Ovary (tissue), 9 donors: ENCODE results near the gene SPDYE6. TPM values are rescaled to one million over a fixed set of nuclear protein-coding genes. Genes with fewer than 3 reads are reported as not detected.

Source experiments
- DNase-seq, 5 donors: peaks; one replicate each; pipeline ENCODE4 v3.0.0-alpha.2; 2019 to 2020
- H3K27ac ChIP-seq, 2 donors: fragments of 200-600 bp; one replicate each; pipeline versions ENCODE4 v1.5.1 to v1.8.0; 2019 to 2022
- H3K27me3 ChIP-seq: fragments of 200-600 bp; one replicate; pipeline ENCODE4 v1.8.0; 2022
- H3K36me3 ChIP-seq: fragments of 200-600 bp; sonication (generic); one replicate; pipeline ENCODE4 v1.5.1; 2019
- H3K4me1 ChIP-seq: one replicate; pipeline ENCODE4 v1.8.1; 2013; ENCODE audit warnings: mild to moderate bottlenecking, moderate library complexity; ENCODE audit not compliant: insufficient read depth
- H3K4me3 ChIP-seq: fragments of 200-600 bp; sonication (generic); one replicate; pipeline ENCODE4 v1.5.1; 2017
- H3K9me3 ChIP-seq, 2 donors: fragments of 200-600 bp in 1 of 2; sonication (generic) in 1 of 2; one replicate each; pipeline versions ENCODE4 v1.5.1 to v1.8.1; 2013 to 2019; ENCODE audit warnings: mild to moderate bottlenecking in 1 of 2, moderate library complexity in 1 of 2
- CTCF ChIP-seq, 3 donors: fragments of 450-650 bp in 2 of 3; fragments of 200-600 bp in 1 of 3; IDR thresholded peaks; one replicate each; pipeline versions ENCODE4 v1.5.1 to v1.8.0; 2016 to 2022; ENCODE audit warnings: antibody characterized with exemption in 3 of 3, mild to moderate bottlenecking in 1 of 3
- EP300 ChIP-seq: sonication (generic); formaldehyde crosslinking; IDR thresholded peaks from one replicate; pipeline ENCODE4 v1.6.1; 2017; ENCODE audit warnings: antibody characterized with exemption
- POLR2A ChIP-seq: fragments of 450-650 bp; IDR thresholded peaks from one replicate; pipeline ENCODE4 v1.6.1; 2017; ENCODE audit warnings: antibody characterized with exemption, mild to moderate bottlenecking, moderate library complexity
- WGBS, 3 donors: extraction: QIAGEN DNeasy Blood & Tissue Kit in 1 of 3; methylation state at CpG; one replicate each; pipeline versions ENCODE4 v1.1.5 to v1.1.7; 2013 to 2017; 5-methylcytosine and 5-hydroxymethylcytosine counted together
- intact Hi-C, 4 donors: fragments of 100-400 bp; cut with DNase I; formaldehyde crosslinking; loops; one replicate each; pipeline versions ENCODE4 v1.11.0 to v1.15.1; 2022 to 2023
- polyA plus RNA-seq, 2 donors: library from polyadenylated mRNA; stranded (reverse); fragments of 200-250 nt in 1 of 2; fragments of 350-450 nt in 1 of 2; fragmentation: Illumina TruSeq in 1 of 2; extraction: RNeasy Lipid Tissue Mini Kit (QIAGEN cat#74804) in 1 of 2; gene quantifications; one replicate each; pipeline ENCODE4 v1.2.3, GENCODE V29; 2013 to 2014
- total RNA-seq, 7 donors: library from RNA; depleted of rRNA in 2 of 7; stranded (reverse); fragments of >200 nt in 2 of 7; fragmentation: NEBNext Ultra II Directional in 3 of 7; extraction: Animal tissue kit (Norgen Biotek cat#: 25700) in 3 of 7; gene quantifications; one replicate each; pipeline versions ENCODE4 v1.1.0 to v1.2.4, GENCODE V29; 2016 to 2023
- donor health status: DM: no; HTN: no; CAD: no; lungs with moderate emphysema.
- donor health status: DM: no; HTN: no; CAD: no.
- donor health status: Bipolar disorder and iron deficiency.
- donor health status: DM: yes; HTN: yes; CAD: no.
- donor health status: DM: no; HTN: no; CAD: no.
- donor health status: DM: yes; HTN: yes; CAD: no.

SPDYE6 gene
- total and polyA plus RNA-seq, 9 donors = not detected

GRCh38 chr7:102320601-102321350, 35.5 kb downstream of the SPDYE6 start:
- H3K36me3 ChIP-seq = no peaks in the 10 kb centered on the region
- no peaks in the 10 kb centered on the region for H3K27me3 ChIP-seq
- WGBS, 3 donors = 85 to 86% (median 85%) methylated on average over 33 to 37 of the region's 37 CpGs
- DNase-seq = no peak
- no peak overlapping the region for H3K4me3 ChIP-seq
- H3K4me1 ChIP-seq = peaks cover 3% of the 10 kb centered on the region
- TF ChIP-seq POLR2A (no peak), CTCF (IDR thresholded peaks at IDR 0.05) (no peak), EP300 (no peak)
- H3K27ac ChIP-seq = no peak overlapping the region
- intact Hi-C loops = no loop called here
- no peaks in the 10 kb centered on the region for H3K9me3 ChIP-seq

- Histone ChIP-seq H3K27ac (no peak overlapping the region), H3K4me3 (no peak overlapping the region), H3K27me3 (no peaks in the 10 kb centered on the region), H3K9me3 (no peaks in the 10 kb centered on the region), H3K4me1 (peaks cover 3% of the 10 kb centered on the region), H3K36me3 (no peaks in the 10 kb centered on the region)
- WGBS, 3 donors = 94 to 97% (median 96%) methylated on average over 14 of the region's 14 CpGs
- intact Hi-C loops = no loop called here
- TF ChIP-seq POLR2A (no peak), CTCF (IDR thresholded peaks at IDR 0.05) (no peak), EP300 (no peak)
- no peak for DNase-seq
Observed at GRCh38 chr7:102320181-102320580, 36.1 kb downstream of the SPDYE6 start.

- Histone ChIP-seq H3K4me3 (no peak overlapping the region), H3K27me3 (no peaks in the 10 kb centered on the region), H3K9me3 (no peaks in the 10 kb centered on the region), H3K36me3 (no peaks in the 10 kb centered on the region), H3K27ac (no peak overlapping the region), H3K4me1 (peaks cover 3% of the 10 kb centered on the region)
- no peak for DNase-seq
- 83 to 85% (median 83%) methylated on average over 3 of the region's 3 CpGs for WGBS, 3 donors
- TF ChIP-seq CTCF (IDR thresholded peaks at IDR 0.05) (no peak), POLR2A (no peak), EP300 (no peak)
- intact Hi-C loops = no loop called here
Observed at GRCh38 chr7:102319671-102320070, 36.6 kb downstream of the SPDYE6 start.

- no peak for DNase-seq
- intact Hi-C loops = no loop called here
- 61 to 72% (median 66%) methylated on average over 7 of the region's 7 CpGs for WGBS, 3 donors
- no peak for TF ChIP-seq EP300
- TF ChIP-seq CTCF (IDR thresholded peaks at IDR 0.05) = no peak
- TF ChIP-seq POLR2A = no peak
- no peaks in the 10 kb centered on the region for H3K9me3 ChIP-seq
- no peaks in the 10 kb centered on the region for H3K27me3 ChIP-seq
- H3K4me1 ChIP-seq = peaks cover 3% of the 10 kb centered on the region
- no peaks in the 10 kb centered on the region for H3K36me3 ChIP-seq
- H3K27ac ChIP-seq = no peak overlapping the region
- no peak overlapping the region for H3K4me3 ChIP-seq
Observed at GRCh38 chr7:102318482-102318971, 37.7 kb downstream of the SPDYE6 start.
